ENCODE results near the gene IFIT2. TPM values are rescaled to one million over a fixed set of nuclear protein-coding genes. Genes with fewer than 3 reads are reported as not detected.
"Not testable (repeated sequence)": the region's sequence is repeated elsewhere in the genome, so short reads cannot be mapped to it uniquely, and the experiment has no call there.

IFIT2 gene
- total RNA-seq, 4 donors from 2014 or later, result 3.2 to 5.3 (median 3.8) TPM

GRCh38 chr10:89283936-89284475 is 17.8 kb upstream of the IFIT2 start:
- Histone ChIP-seq H3K27ac (peak overlapping the region; percentile 82 to 87 (median 84)), H3K9me3 (no peaks in the 10 kb centered on the region), H3K4me1 (peaks cover 19 to 38% (median 21%) of the 10 kb centered on the region in 3 donors), H3K4me3 (peak overlapping the region; percentile 11 to 26), H3K36me3 (no peaks in the 10 kb centered on the region), H3K27me3 (no peaks in the 10 kb centered on the region)
- peak; percentile 96 for ATAC-seq
- WGBS, 2 donors (ENCODE audit: low coverage in 1 of 2), result 4 to 5% methylated on average over 3 of the region's 4 CpGs
- TF ChIP-seq POLR2A (IDR thresholded peaks at IDR 0.05) (no peak), POLR2AphosphoS5 (IDR thresholded peaks at IDR 0.05) (peak; percentile 82)

GRCh38 chr10:89284711-89285110 is 17.1 kb upstream of the IFIT2 start:
- 89 to 96% methylated on average over 4 to 5 of the region's 6 CpGs for WGBS, 2 donors (ENCODE audit: low coverage in 1 of 2)

GRCh38 chr10:89285303-89285702 is 16.5 kb upstream of the IFIT2 start:
- WGBS, 2 donors (ENCODE audit: low coverage in 1 of 2), result 65 to 66% methylated on average over 4 of the region's 4 CpGs

More at GRCh38 chr10:89284711-89285110, 17.1 kb upstream of the IFIT2 start:
- H3K4me3 ChIP-seq, H3K27me3 ChIP-seq, H3K9me3 ChIP-seq, H3K36me3 ChIP-seq, ATAC-seq: not testable (repeated sequence)
- Histone ChIP-seq H3K4me1 (peaks cover 12 to 32% (median 20%) of the 10 kb centered on the region in 3 donors), H3K27ac (peak overlapping the region; percentile 82 to 87 (median 84))

GRCh38 chr10:89294721-89295239 is 7.1 kb upstream of the IFIT2 start:
- Histone ChIP-seq H3K4me1 (peaks cover 4 to 24% (median 9%) of the 10 kb centered on the region in 3 donors), H3K36me3 (no peaks in the 10 kb centered on the region), H3K9me3 (no peaks in the 10 kb centered on the region), H3K4me3 (no peak overlapping the region), H3K27me3 (no peaks in the 10 kb centered on the region), H3K27ac (no peak overlapping the region)
- 83 to 100% methylated on average over 2 to 3 of the region's 3 CpGs for WGBS, 2 donors (ENCODE audit: low coverage in 1 of 2)
- TF ChIP-seq EP300 (IDR thresholded peaks at IDR 0.05) (no peak), CTCF (IDR thresholded peaks at IDR 0.05) (no peak), POLR2AphosphoS5 (IDR thresholded peaks at IDR 0.05) (no peak), POLR2A (IDR thresholded peaks at IDR 0.05) (no peak)
- no peak for ATAC-seq

More at GRCh38 chr10:89285303-89285702, 16.5 kb upstream of the IFIT2 start:
- not testable (repeated sequence) for H3K9me3 ChIP-seq, H3K36me3 ChIP-seq, H3K4me3 ChIP-seq, H3K27me3 ChIP-seq, ATAC-seq
- Histone ChIP-seq H3K4me1 (peaks cover 12 to 32% (median 20%) of the 10 kb centered on the region in 3 donors), H3K27ac (peak overlapping the region in 3 of 4 donors; percentile 82 to 86 (median 83))

- Histone ChIP-seq H3K27ac (peak overlapping the region; percentile 25 to 73 (median 67)), H3K4me1 (peaks cover 4 to 25% (median 9%) of the 10 kb centered on the region in 3 donors), H3K9me3 (no peaks in the 10 kb centered on the region), H3K27me3 (no peaks in the 10 kb centered on the region), H3K36me3 (no peaks in the 10 kb centered on the region), H3K4me3 (no peak overlapping the region)
- 20 to 50% methylated on average over 1 of the region's 1 CpG for WGBS, 2 donors (ENCODE audit: low coverage in 1 of 2)
- no peak for TF ChIP-seq CTCF (IDR thresholded peaks at IDR 0.05)
- no peak for TF ChIP-seq POLR2A (IDR thresholded peaks at IDR 0.05)
- TF ChIP-seq EP300 (IDR thresholded peaks at IDR 0.05), result no peak
- peak; percentile 68 for TF ChIP-seq POLR2AphosphoS5 (IDR thresholded peaks at IDR 0.05)
- peak; percentile 80 for ATAC-seq
Measured at GRCh38 chr10:89295597-89295996, 6.2 kb upstream of the IFIT2 start.

- Histone ChIP-seq H3K36me3 (no peaks in the 10 kb centered on the region), H3K4me3 (no peak overlapping the region), H3K27ac (peak overlapping the region; percentile 66 to 73 (median 68)), H3K9me3 (no peaks in the 10 kb centered on the region), H3K27me3 (no peaks in the 10 kb centered on the region), H3K4me1 (peaks cover 8 to 32% (median 9%) of the 10 kb centered on the region in 3 donors)
- ATAC-seq, result peak; percentile 45
- 50 to 59% methylated on average over 1 of the region's 5 CpGs for WGBS, 2 donors (ENCODE audit: low coverage in 1 of 2)
- TF ChIP-seq CTCF (IDR thresholded peaks at IDR 0.05), result no peak
- TF ChIP-seq POLR2AphosphoS5 (IDR thresholded peaks at IDR 0.05), result no peak
- no peak for TF ChIP-seq EP300 (IDR thresholded peaks at IDR 0.05)
- TF ChIP-seq POLR2A (IDR thresholded peaks at IDR 0.05), result no peak
Measured at GRCh38 chr10:89296220-89296648, 5.6 kb upstream of the IFIT2 start.
